SK-N-SH (cell line): ENCODE data around the gene TRIM65. TPM values are rescaled to one million over a fixed set of nuclear protein-coding genes. Genes with fewer than 3 reads are reported as not detected.

Experiments
- CTCF ChIA-PET: fragments of 300-600, 350-600 bp; formaldehyde crosslinking; extraction: SDS; loops from one replicate; lab custom pipeline; 2021; lab: Yijun Ruan, JAX
- POLR2A ChIA-PET: fragments of 350-600 bp; sonication (Branson Sonifier 250); formaldehyde crosslinking; extraction: SDS; loops from one replicate; lab custom pipeline; 2020; ENCODE audit warnings: antibody characterized with exemption, inconsistent platforms; lab: Yijun Ruan, JAX
- DNase-seq: peaks from one replicate; pipeline ENCODE4 v3.0.0; 2012
- H2AFZ ChIP-seq: fragments of 200-600 bp; sonication (generic); 2 replicates; pipeline ENCODE4 v1.8.1; 2016; ENCODE audit warnings: antibody characterized with exemption, mild to moderate bottlenecking, low read depth
- H3F3A ChIP-seq: fragments of 200-600 bp; sonication (generic); replicated peaks from 2 replicates; pipeline ENCODE3; 2016; ENCODE audit warnings: antibody characterized with exemption, mild to moderate bottlenecking; ENCODE audit not compliant: insufficient read depth
- H3K27ac ChIP-seq, 2 experiments: fragments of 200-500 bp in 1 of 2; fragments of 200-600 bp in 1 of 2; sonication (Bioruptor generic) in 1 of 2; sonication (generic), shearing (Covaris generic) in 1 of 2; 2 replicates each; pipeline versions ENCODE4 v1.5.1 to v1.6.1; 2014 to 2016; ENCODE audit warnings: low read depth in 2 of 2, inconsistent platforms in 1 of 2, low read length in 1 of 2, mild to moderate bottlenecking in 1 of 2, mixed read lengths in 1 of 2
- H3K27me3 ChIP-seq: fragments of 200-600 bp; sonication (generic), shearing (Covaris generic); 2 replicates; pipeline ENCODE4 v1.6.1; 2016; ENCODE audit warnings: mixed run types; ENCODE audit not compliant: insufficient read depth
- H3K36me3 ChIP-seq, 2 experiments: fragments of 200-500 bp in 1 of 2; fragments of 200-600 bp in 1 of 2; sonication (Bioruptor generic) in 1 of 2; sonication (generic) in 1 of 2; replicated peaks in 1 of 2; 2 replicates each; pipeline versions ENCODE3 to v1.5.1; 2014 to 2016; ENCODE audit warnings: low read length in 1 of 2, mild to moderate bottlenecking in 1 of 2; ENCODE audit not compliant: insufficient read depth in 2 of 2, control insufficient read depth in 1 of 2
- H3K4me1 ChIP-seq, 2 experiments: fragments of 200-500 bp in 1 of 2; fragments of 200-600 bp in 1 of 2; sonication (Bioruptor generic) in 1 of 2; sonication (generic), shearing (Covaris generic) in 1 of 2; 2 replicates each; pipeline versions ENCODE4 v1.5.1 to v1.6.1; 2014 to 2016; ENCODE audit warnings: low read depth in 1 of 2, low read length in 1 of 2, mixed run types in 1 of 2; ENCODE audit not compliant: insufficient read depth in 2 of 2, control insufficient read depth in 1 of 2
- H3K4me2 ChIP-seq: fragments of 200-600 bp; sonication (generic), shearing (Covaris generic); 2 replicates; pipeline ENCODE4 v1.6.1; 2017; ENCODE audit warnings: mixed run types
- H3K4me3 ChIP-seq, 2 experiments: fragments of 200-500 bp in 1 of 2; fragments of 200-600 bp in 1 of 2; sonication (Bioruptor generic) in 1 of 2; sonication (generic), shearing (Covaris generic) in 1 of 2; 2 replicates each; pipeline versions ENCODE4 v1.5.1 to v1.8.1; 2014 to 2016; ENCODE audit warnings: low read depth in 2 of 2, inconsistent platforms in 1 of 2, low read length in 1 of 2, mild to moderate bottlenecking in 1 of 2, mixed read lengths in 1 of 2, moderate library complexity in 1 of 2
- H3K79me2 ChIP-seq: fragments of 200-600 bp; sonication (generic); 2 replicates; pipeline ENCODE4 v1.8.1; 2017; ENCODE audit warnings: mild to moderate bottlenecking; ENCODE audit not compliant: insufficient read depth
- H3K9ac ChIP-seq: fragments of 200-600 bp; sonication (generic); 2 replicates; pipeline ENCODE4 v1.6.1; 2017; ENCODE audit warnings: mixed run types
- H3K9me2 ChIP-seq: fragments of 200-600 bp; sonication (generic); 2 replicates; pipeline ENCODE4 v1.6.1; 2017; ENCODE audit warnings: mixed run types
- H3K9me3 ChIP-seq: fragments of 200-600 bp; sonication (generic); 2 replicates; pipeline ENCODE4 v1.6.1; 2017; ENCODE audit warnings: mixed run types, mild to moderate bottlenecking, moderate library complexity
- H4K20me1 ChIP-seq: fragments of 200-600 bp; sonication (generic); 2 replicates; pipeline ENCODE4 v1.6.1; 2017; ENCODE audit warnings: mild to moderate bottlenecking, mixed run types; ENCODE audit not compliant: insufficient read depth
- CHD2 ChIP-seq: fragments of 150-350 bp; IDR thresholded peaks from 2 replicates; pipeline ENCODE4 v1.6.1; 2018; ENCODE audit warnings: low read length; ENCODE audit not compliant: partially characterized antibody
- ELF1 ChIP-seq: IDR thresholded peaks from 2 replicates; pipeline ENCODE4 v1.4.0; 2012
- EP300 ChIP-seq, 2 experiments: IDR thresholded peaks; 2 replicates each; pipeline versions ENCODE4 v1.4.0 to v1.6.1; 2012; ENCODE audit warnings: borderline replicate concordance in 1 of 2, low read depth in 1 of 2, low read length in 1 of 2
- GABPA ChIP-seq: IDR thresholded peaks from 2 replicates; pipeline ENCODE4 v1.4.0; 2012; ENCODE audit warnings: low read depth, mild to moderate bottlenecking
- GATA2 ChIP-seq: sonication (generic); formaldehyde crosslinking; IDR thresholded peaks from 2 replicates; pipeline ENCODE4 v1.5.0; 2020; ENCODE audit warnings: mild to moderate bottlenecking, missing genetic modification reagents
- MEF2A ChIP-seq: IDR thresholded peaks from 2 replicates; pipeline ENCODE4 v1.4.0; 2012; ENCODE audit warnings: low read depth, borderline replicate concordance
- NFIC ChIP-seq: IDR thresholded peaks from 2 replicates; pipeline ENCODE4 v1.4.0; 2012; ENCODE audit warnings: borderline replicate concordance
- PBX3 ChIP-seq: IDR thresholded peaks from 2 replicates; pipeline ENCODE4; 2012
- REST ChIP-seq: IDR thresholded peaks from 2 replicates; pipeline ENCODE4 v1.6.1; 2012; ENCODE audit warnings: mild to moderate bottlenecking, low read depth, low read length, moderate library complexity
- WGBS: methylation state at CpG from one replicate; pipeline ENCODE4 v1.1.6; 2017; ENCODE audit warnings: low lambda C conversion rate; 5-methylcytosine and 5-hydroxymethylcytosine counted together
- polyA plus RNA-seq, 3 experiments: library from polyadenylated mRNA; depleted of rRNA; stranded (reverse); fragments of >200 nt; gene quantifications; 2 replicates each; pipeline ENCODE4 v1.2.3, GENCODE V29; 2012

The TRIM65 gene
- polyA plus RNA-seq, 1 of the 3 experiments (the other 2 are of a cell fraction) = 13.1 TPM

GRCh38 chr17:75846692-75847613, 49.8 kb downstream of the TRIM65 start (continued):
- TF ChIP-seq PBX3 (no peak), CHD2 (no peak)
- TF ChIP-seq, all 33 proteins: peak for 0

- Histone ChIP-seq H3K9me2 (no peaks in the 10 kb centered on the region), H3K4me3 (no peak overlapping the region), H3K27me3 (no peaks in the 10 kb centered on the region), H3K36me3 (peaks cover 23 to 47% of the 10 kb centered on the region in 2 experiments), H3K79me2 (no peaks in the 10 kb centered on the region), H3K4me1 (peaks cover 4 to 34% of the 10 kb centered on the region in 2 experiments; a peak in 3 of 4 replicates), H3K9ac (no peak overlapping the region), H3K9me3 (no peaks in the 10 kb centered on the region), H4K20me1 (no peaks in the 10 kb centered on the region), H3K4me2 (no peak overlapping the region), H3K27ac (peak overlapping the region in 1 of 2 experiments; percentile 93; a peak in 2 of 4 replicates), H3F3A (no peaks in the 10 kb centered on the region), H2AFZ (no peak overlapping the region)
- ChIA-PET POLR2A (interaction anchor here (0.9 to 4.8 kb wide), 5 partner anchors 9 to 68 kb away, joined by 3 to 38 read pairs (median 24); partner anchors contain the start of gene WBP2), CTCF (interaction anchor here (0.6 to 16.1 kb wide), 29 partner anchors 10 to 835 kb away, joined by 3 to 326 read pairs (median 4); partner anchors contain the start of genes GALK1, TRIM47, TRIM65 and WBP2)
- no peak for DNase-seq
- WGBS = 90% methylated on average over 22 of the region's 22 CpGs
- no peak for TF ChIP-seq EP300 (IDR thresholded peaks at IDR 0.05; ENCODE audit: borderline replicate concordance in 1 of 2, low read depth in 1 of 2, low read length in 1 of 2)
- TF ChIP-seq PBX3 = no peak
- no peak for TF ChIP-seq MEF2A
- TF ChIP-seq REST = no peak
- no peak for TF ChIP-seq GATA2 (CRISPR knock-in tag)
- no peak for TF ChIP-seq NFIC
- no peak for TF ChIP-seq GABPA
- no peak for TF ChIP-seq ELF1
Observed at GRCh38 chr17:75845933-75846691, 50.6 kb downstream of the TRIM65 start.
